ENCODE measurements around the gene SNHG17. TPM values are rescaled to one million over a fixed set of nuclear protein-coding genes. Genes with fewer than 3 reads are reported as not detected.

The SNHG17 gene
- total and polyA plus RNA-seq, 2 of the 4 experiments (the other 2 are of a cell fraction): 5.4 to 38.2 TPM

- dilution Hi-C loops (cut with HindIII; ENCODE audit: low sequenced_read_pairs, unreplicated experiment) (no loop called here), intact Hi-C loops (cut with micrococcal nuclease) (no loop called here), in situ Hi-C loops (cut with MboI; ENCODE audit: low sequenced_read_pairs) (no loop called here)
- no peaks in the 10 kb centered on the region for H3K79me1 ChIP-seq (ENCODE audit: low read depth in 1 of 2, low read length in 2 of 2)
- H4K91ac ChIP-seq (ENCODE audit: insufficient read depth, low read depth, low read length): no peak overlapping the region
- H2AFZ ChIP-seq (replicated peaks; ENCODE audit: low read length, poor library complexity): no peak overlapping the region
- H4K8ac ChIP-seq (ENCODE audit: low read depth in 2 of 2, low read length in 2 of 2): no peak overlapping the region
- H3K27me3 ChIP-seq (ENCODE audit: control insufficient read depth, insufficient read depth, low read length): peaks cover 47% of the 10 kb centered on the region
- no peak overlapping the region for H2BK5ac ChIP-seq (ENCODE audit: low read depth, low read length, poor library complexity, severe bottlenecking)
- H3K14ac ChIP-seq (replicated peaks; ENCODE audit: low read depth, low read length): no peak overlapping the region
- H3K4ac ChIP-seq (ENCODE audit: low read depth, low read length): no peak overlapping the region
- WGBS, 2 experiments (ENCODE audit: extremely low coverage in 2 of 2, insufficient read length in 1 of 2): no CpG with 5 or more reads among the region's 5 CpGs
- H3K18ac ChIP-seq (ENCODE audit: low read depth, low read length): no peak overlapping the region
- no peak overlapping the region for H2AK9ac ChIP-seq (replicated peaks; ENCODE audit: low read depth, low read length, poor library complexity)
- ChIA-PET CTCF (interaction anchor here (0.5 to 0.9 kb wide), 2 partner anchors 10 to 620 kb away, joined by 3 to 5 read pairs; no protein-coding TSS in a partner anchor), POLR2A (ENCODE audit: unreplicated experiment) (no interaction called here)
- no peaks in the 10 kb centered on the region for H4K20me1 ChIP-seq (ENCODE audit: insufficient read depth, low read length)
- no peak overlapping the region for H3K27ac ChIP-seq (ENCODE audit: insufficient read depth, low read length)
- H3K23ac ChIP-seq (ENCODE audit: low read depth, low read length): no peak overlapping the region
- TF ChIP-seq CHD1 (IDR thresholded peaks at IDR 0.05; ENCODE audit: low read depth, low read length) (no peak), RCOR1 (IDR thresholded peaks at IDR 0.05; ENCODE audit: insufficient replicate concordance, low read length) (no peak)
- H3K4me2 ChIP-seq (ENCODE audit: low read depth, low read length): no peak overlapping the region
- ATAC-seq (ENCODE audit: low read depth) (no peak), DNase-seq (no peak)
- no peak overlapping the region for H3K4me3 ChIP-seq (ENCODE audit: insufficient read depth, low read depth, low read length)
- H3K9me1 ChIP-seq (ENCODE audit: insufficient read depth, low read length): no peaks in the 10 kb centered on the region
- H3K9me3 ChIP-seq (ENCODE audit: control insufficient read depth, insufficient read depth, low read length): no peaks in the 10 kb centered on the region
- H2BK15ac ChIP-seq (ENCODE audit: low read depth, low read length): no peak overlapping the region
- no TSS peak for BruUV-seq (replicated peaks)
- no peak overlapping the region for H3K9ac ChIP-seq (ENCODE audit: low read depth, low read length)
- H2BK120ac ChIP-seq (ENCODE audit: low read depth, low read length): no peak overlapping the region
- no peaks in the 10 kb centered on the region for H3K36me3 ChIP-seq (ENCODE audit: control insufficient read depth, insufficient read depth, low read length)
- no peak overlapping the region for H3K56ac ChIP-seq (ENCODE audit: extremely low read depth, insufficient read depth, low read length)
- H4K5ac ChIP-seq (ENCODE audit: low read depth, low read length): no peak overlapping the region
- no peak overlapping the region for H2AK5ac ChIP-seq (ENCODE audit: low read depth, low read length)
- H2BK20ac ChIP-seq (ENCODE audit: low read depth, low read length): no peak overlapping the region
- no peaks in the 10 kb centered on the region for H3K4me1 ChIP-seq (ENCODE audit: control insufficient read depth, insufficient read depth, low read length)
Observed at GRCh38 chr20:38373898-38374297, 61.2 kb downstream of the SNHG17 start.
